Measurements from ENCODE around the gene LRP1. TPM values are rescaled to one million over a fixed set of nuclear protein-coding genes. Genes with fewer than 3 reads are reported as not detected.

Gene LRP1
- total and polyA plus RNA-seq, 2 of the 13 experiments (the other 11 are each of a cell fraction or from before 2014, with no cell fraction given) = 14.7 to 30.8 TPM

DNA sequence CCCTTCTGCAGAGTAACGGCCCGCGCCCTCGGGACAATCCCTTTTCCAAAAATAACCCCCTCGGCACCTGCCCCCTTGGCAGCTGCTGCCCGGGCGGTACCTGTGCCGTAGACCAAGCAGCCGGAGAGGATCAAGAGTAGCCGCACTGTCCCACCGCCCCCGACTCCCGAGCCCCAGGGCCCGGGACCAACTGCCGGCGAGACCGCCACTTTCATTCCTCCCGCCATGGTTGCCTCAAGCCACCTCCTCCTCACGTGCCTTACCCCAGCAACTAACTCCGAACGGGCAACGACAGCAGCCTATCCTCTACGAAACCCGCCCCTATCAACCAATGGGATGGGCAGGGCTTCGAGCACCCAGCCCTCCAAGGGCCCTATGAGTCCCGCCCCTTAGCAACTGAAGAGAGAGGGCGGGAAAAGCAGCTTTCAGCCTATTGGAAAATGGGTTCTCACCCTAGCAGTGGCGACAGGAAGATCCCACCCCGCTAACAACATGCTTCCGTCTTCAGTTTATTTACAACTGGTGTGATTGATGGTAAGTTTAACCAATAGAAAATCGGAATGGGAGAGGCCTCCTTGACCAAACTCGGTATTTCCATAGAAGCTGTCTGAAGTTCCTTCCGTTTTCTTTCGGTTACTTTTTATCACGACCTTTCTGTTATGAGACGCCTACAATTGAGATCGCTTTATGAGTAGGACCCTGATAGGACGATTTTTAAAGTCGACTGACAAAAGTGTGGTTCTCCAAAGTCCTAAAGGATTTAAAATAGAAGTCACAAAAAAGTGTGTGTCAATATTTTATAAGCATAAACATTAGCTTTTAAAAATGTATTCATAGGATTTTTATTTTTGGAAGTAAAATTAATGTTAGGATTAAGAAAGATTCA lies 49.5 kb upstream of the LRP1 start, which contains the start of gene NEMP1 (continued):
- TF ChIP-seq, protein P1, sequence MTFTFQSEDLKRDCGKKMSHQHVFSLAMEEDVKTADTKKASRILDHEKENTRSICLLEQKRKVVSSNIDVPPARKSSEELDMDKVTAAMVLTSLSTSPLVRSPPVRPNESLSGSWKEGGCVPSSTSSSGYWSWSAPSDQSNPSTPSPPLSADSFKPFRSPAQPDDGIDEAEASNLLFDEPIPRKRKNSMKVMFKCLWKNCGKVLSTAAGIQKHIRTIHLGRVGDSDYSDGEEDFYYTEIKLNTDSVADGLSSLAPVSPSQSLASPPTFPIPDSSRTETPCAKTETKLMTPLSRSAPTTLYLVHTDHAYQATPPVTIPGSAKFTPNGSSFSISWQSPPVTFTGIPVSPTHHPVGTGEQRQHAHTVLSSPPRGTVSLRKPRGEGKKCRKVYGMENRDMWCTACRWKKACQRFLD (CRISPR knock-in tag; IDR thresholded peaks at IDR 0.05; ENCODE audit: borderline replicate concordance) = no peak; the same call in 1 of the 2 replicates
- no peak for TF ChIP-seq U2AF1 (optimal IDR thresholded peaks at IDR 0.05; ENCODE audit: low read depth, low read length)
- peak; percentile 33 for TF ChIP-seq SKI (IDR thresholded peaks at IDR 0.05; ENCODE audit: partially characterized antibody)
- TF ChIP-seq TFE3 (CRISPR knock-in tag; IDR thresholded peaks at IDR 0.05) = peak; percentile 92
- no peak for TF ChIP-seq REXO4 (CRISPR knock-in tag; IDR thresholded peaks at IDR 0.05; ENCODE audit: borderline replicate concordance)
- TF ChIP-seq ZNF576 (CRISPR knock-in tag; IDR thresholded peaks at IDR 0.05) = no peak
- no peak for TF ChIP-seq SKIL (CRISPR knock-in tag; IDR thresholded peaks at IDR 0.05; ENCODE audit: borderline replicate concordance)
- no peak for TF ChIP-seq ZNF549 (CRISPR knock-in tag; IDR thresholded peaks at IDR 0.05)
- TF ChIP-seq ZSCAN20 (CRISPR knock-in tag; IDR thresholded peaks at IDR 0.05; ENCODE audit: borderline replicate concordance) = no peak
- TF ChIP-seq SPEN (CRISPR knock-in tag; IDR thresholded peaks at IDR 0.05; ENCODE audit: low read depth) = 0 out of 2 replicates have a peak, but pooled peaks have one; percentile 61
- no peak for TF ChIP-seq GATA4 (IDR thresholded peaks at IDR 0.05; ENCODE audit: borderline replicate concordance, low read depth)
- peak; percentile 70; the same call in 1 of the 2 replicates for TF ChIP-seq ZFY (CRISPR knock-in tag; IDR thresholded peaks at IDR 0.05)
- peak; percentile 60; the same call in 1 of the 2 replicates for TF ChIP-seq BRF2 (CRISPR knock-in tag; IDR thresholded peaks at IDR 0.05)
- TF ChIP-seq MBD4 (IDR thresholded peaks at IDR 0.05; ENCODE audit: borderline replicate concordance, low read length) = no peak
- TF ChIP-seq, protein P2, sequence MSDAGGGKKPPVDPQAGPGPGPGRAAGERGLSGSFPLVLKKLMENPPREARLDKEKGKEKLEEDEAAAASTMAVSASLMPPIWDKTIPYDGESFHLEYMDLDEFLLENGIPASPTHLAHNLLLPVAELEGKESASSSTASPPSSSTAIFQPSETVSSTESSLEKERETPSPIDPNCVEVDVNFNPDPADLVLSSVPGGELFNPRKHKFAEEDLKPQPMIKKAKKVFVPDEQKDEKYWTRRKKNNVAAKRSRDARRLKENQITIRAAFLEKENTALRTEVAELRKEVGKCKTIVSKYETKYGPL (CRISPR knock-in tag; IDR thresholded peaks at IDR 0.05) = no peak
- TF ChIP-seq ZFP82 (CRISPR knock-in tag; IDR thresholded peaks at IDR 0.05; ENCODE audit: borderline replicate concordance) = no peak
- TF ChIP-seq CCDC6 (CRISPR knock-in tag; IDR thresholded peaks at IDR 0.05) = peak; percentile 87; the same call in 1 of the 2 replicates
- TF ChIP-seq ZNF274 (CRISPR knock-in tag; IDR thresholded peaks at IDR 0.05) = no peak
- TF ChIP-seq SIX4 (CRISPR knock-in tag; IDR thresholded peaks at IDR 0.05) = no peak
- peak; percentile 27; the same call in 1 of the 2 replicates for TF ChIP-seq ZNF768 (CRISPR knock-in tag; IDR thresholded peaks at IDR 0.05)
- no peak for TF ChIP-seq ZBTB3 (CRISPR knock-in tag; IDR thresholded peaks at IDR 0.05; ENCODE audit: borderline replicate concordance, low read depth)

All from HepG2 (cell line).